Lower leg skin (tissue), 4 donors: ENCODE measurements around the gene DRD2. TPM values are rescaled to one million over a fixed set of nuclear protein-coding genes. Genes with fewer than 3 reads are reported as not detected.
"Not testable (repeated sequence)": the region's sequence is repeated elsewhere in the genome, so short reads cannot be mapped to it uniquely, and the experiment has no call there.

Experiments used
- DNase-seq, 2 donors: peaks; one replicate each; pipeline ENCODE4 v3.0.0-alpha.2; 2019; ENCODE audit warnings: low spot score in 2 of 2
- H3K4me3 ChIP-seq: fragments of 200-600 bp; sonication (generic); 2 replicates; pipeline ENCODE4 v1.5.1; 2017; ENCODE audit warnings: mild to moderate bottlenecking, low read depth; ENCODE audit not compliant: poor library complexity, severe bottlenecking
- POLR2A ChIP-seq, 2 donors: fragments of 450-650 bp; IDR thresholded peaks; one replicate each; pipeline ENCODE4 v1.6.1; 2016 to 2017; ENCODE audit warnings: antibody characterized with exemption in 2 of 2, mild to moderate bottlenecking in 1 of 2, moderate library complexity in 1 of 2
- WGBS, 2 donors: methylation state at CpG; one replicate each; pipeline ENCODE4 v1.1.5; 2018; 5-methylcytosine and 5-hydroxymethylcytosine counted together
- intact Hi-C: fragments of 100-400 bp; cut with DNase I; formaldehyde crosslinking; loops from one replicate; pipeline ENCODE4 v1.15.0; 2023; ENCODE audit warnings: low total_unique reads
- total RNA-seq, 4 donors: library from RNA; depleted of rRNA; stranded (reverse); fragments of >200 nt; gene quantifications; one replicate each; pipeline ENCODE4 v1.1.0, GENCODE V29; 2016
- TF ChIP-seq, protein P1 (sequence below), 3 donors: fragments of 450-650 bp; IDR thresholded peaks; one replicate each; pipeline ENCODE4 v1.5.1; 2016; ENCODE audit warnings: antibody characterized with exemption in 3 of 3, mild to moderate bottlenecking in 3 of 3, moderate library complexity in 2 of 3

Gene DRD2
- under 1 TPM in 3 of 4 donors, not detected in 1; 0.11 to 0.81 (median 0.22) TPM for total RNA-seq

DNA sequence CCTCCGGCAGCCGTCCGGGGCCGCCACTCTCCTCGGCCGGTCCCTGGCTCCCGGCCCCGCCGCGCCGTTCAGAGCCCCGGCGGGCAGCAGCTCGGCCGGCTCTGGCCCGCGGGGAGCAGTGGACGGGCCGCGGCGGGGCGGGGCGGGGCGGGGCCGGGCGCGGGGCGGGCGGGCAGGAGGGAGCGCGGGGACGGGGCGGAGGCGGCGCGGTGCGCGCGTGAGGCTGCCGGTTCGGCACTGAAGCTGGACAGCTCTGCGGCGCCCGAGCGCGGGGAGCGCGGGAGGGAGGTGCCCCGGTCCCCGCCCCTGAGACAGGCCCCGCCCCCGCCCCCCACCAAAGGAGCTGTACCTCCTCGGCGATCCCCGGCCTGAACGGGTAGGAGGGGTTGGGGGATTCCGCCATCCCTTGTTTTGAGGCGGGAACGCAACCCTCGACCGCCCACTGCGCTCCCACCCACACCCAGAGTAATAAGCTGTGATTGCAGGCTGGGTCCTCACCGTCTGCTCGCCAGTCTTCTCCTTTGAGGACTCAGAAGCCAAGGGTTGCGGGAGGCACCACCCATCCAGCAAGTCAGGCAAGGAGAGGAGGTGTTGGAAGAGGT, at the start of gene DRD2:
Gene DRD2 (minus strand): TSS at position 239 of the 602 bp plus-strand sequence. CDS start 50,747 bp downstream, outside the sequence.
- TF ChIP-seq, protein P1, sequence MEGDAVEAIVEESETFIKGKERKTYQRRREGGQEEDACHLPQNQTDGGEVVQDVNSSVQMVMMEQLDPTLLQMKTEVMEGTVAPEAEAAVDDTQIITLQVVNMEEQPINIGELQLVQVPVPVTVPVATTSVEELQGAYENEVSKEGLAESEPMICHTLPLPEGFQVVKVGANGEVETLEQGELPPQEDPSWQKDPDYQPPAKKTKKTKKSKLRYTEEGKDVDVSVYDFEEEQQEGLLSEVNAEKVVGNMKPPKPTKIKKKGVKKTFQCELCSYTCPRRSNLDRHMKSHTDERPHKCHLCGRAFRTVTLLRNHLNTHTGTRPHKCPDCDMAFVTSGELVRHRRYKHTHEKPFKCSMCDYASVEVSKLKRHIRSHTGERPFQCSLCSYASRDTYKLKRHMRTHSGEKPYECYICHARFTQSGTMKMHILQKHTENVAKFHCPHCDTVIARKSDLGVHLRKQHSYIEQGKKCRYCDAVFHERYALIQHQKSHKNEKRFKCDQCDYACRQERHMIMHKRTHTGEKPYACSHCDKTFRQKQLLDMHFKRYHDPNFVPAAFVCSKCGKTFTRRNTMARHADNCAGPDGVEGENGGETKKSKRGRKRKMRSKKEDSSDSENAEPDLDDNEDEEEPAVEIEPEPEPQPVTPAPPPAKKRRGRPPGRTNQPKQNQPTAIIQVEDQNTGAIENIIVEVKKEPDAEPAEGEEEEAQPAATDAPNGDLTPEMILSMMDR (IDR thresholded peaks at IDR 0.05), result no peak
- TF ChIP-seq POLR2A (IDR thresholded peaks at IDR 0.05), result no peak
- no peak for DNase-seq
- intact Hi-C loops, result no loop called here
- WGBS, 2 donors, result 0 to 3% methylated on average over 5 to 14 of the region's 65 CpGs
- H3K4me3 ChIP-seq, result no peak within 1 kb of the TSS

DNA sequence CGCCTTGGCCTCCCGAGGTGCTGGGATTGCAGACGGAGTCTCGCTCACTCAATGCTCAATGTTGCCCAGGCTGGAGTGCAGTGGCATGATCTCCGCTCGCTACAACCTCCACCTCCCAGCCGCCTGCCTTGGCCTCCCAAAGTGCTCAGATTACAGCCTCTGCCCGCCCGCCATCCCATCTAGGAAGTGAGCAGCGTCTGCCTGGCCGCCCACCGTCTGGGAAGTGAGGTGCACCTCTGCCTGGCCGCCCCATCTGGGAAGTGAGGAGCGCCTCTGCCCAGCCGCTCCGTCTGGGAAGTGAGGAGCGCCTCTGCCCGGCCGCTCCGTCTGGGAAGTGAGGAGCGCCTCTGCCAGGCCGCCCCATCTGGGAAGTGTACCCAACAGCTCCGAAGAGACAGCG, 48.7 kb upstream of the DRD2 start:
- intact Hi-C loops, H3K4me3 ChIP-seq, DNase-seq: not testable (repeated sequence)
- 95 to 97% methylated on average over 17 to 20 of the region's 24 CpGs for WGBS, 2 donors

GRCh38 chr11:113521737-113522517, 46.7 kb upstream of the DRD2 start:
- no peak for DNase-seq

GRCh38 chr11:113519989-113520613, 44.9 kb upstream of the DRD2 start:
- no peak for TF ChIP-seq POLR2A (IDR thresholded peaks at IDR 0.05)
- TF ChIP-seq, protein P1 (IDR thresholded peaks at IDR 0.05), result no peak
- no peak overlapping the region for H3K4me3 ChIP-seq
- peak in 1 of 2 donors; percentile 68 for DNase-seq
- WGBS, 2 donors, result 58 to 61% methylated on average over 4 of the region's 4 CpGs
- intact Hi-C loops, result no loop called here

More at GRCh38 chr11:113521737-113522517, 46.7 kb upstream of the DRD2 start:
- intact Hi-C loops, result no loop called here
- no peak for TF ChIP-seq POLR2A (IDR thresholded peaks at IDR 0.05)
- H3K4me3 ChIP-seq, result no peak overlapping the region
- WGBS, 2 donors, result 59 to 62% methylated on average over 3 of the region's 3 CpGs

- 75 to 76% methylated on average over 5 of the region's 5 CpGs for WGBS, 2 donors
- DNase-seq, result no peak
- intact Hi-C loops, result no loop called here
These were observed 43.7 kb upstream of the DRD2 start for GRCh38 chr11:113518716-113519495.

DNA sequence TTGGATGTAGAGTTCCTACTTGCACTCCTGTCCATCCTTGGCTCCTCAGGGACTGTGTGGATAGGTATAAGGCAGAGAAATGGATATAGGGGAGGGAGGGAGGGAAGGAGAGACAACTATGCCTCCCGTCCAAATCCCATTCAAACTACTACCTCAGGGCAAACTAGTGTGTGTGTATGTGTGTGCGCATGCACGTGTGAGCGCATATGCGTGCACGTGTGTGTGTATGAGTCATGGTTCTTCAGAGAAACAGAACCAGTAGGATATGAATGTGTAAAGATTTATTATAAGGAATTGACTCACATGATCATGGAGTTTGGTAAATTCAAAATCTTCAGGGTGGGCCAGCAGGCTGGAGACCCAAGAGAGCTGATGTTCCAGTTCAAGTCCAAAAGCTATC, 42.2 kb upstream of the DRD2 start:
- no peak for TF ChIP-seq POLR2A (IDR thresholded peaks at IDR 0.05)
- TF ChIP-seq, protein P1 (IDR thresholded peaks at IDR 0.05), result no peak

More at GRCh38 chr11:113518716-113519495, 43.7 kb upstream of the DRD2 start:
- no peak overlapping the region for H3K4me3 ChIP-seq
- TF ChIP-seq, protein P1 (IDR thresholded peaks at IDR 0.05), result no peak
- no peak for TF ChIP-seq POLR2A (IDR thresholded peaks at IDR 0.05)

More for the DNA sequence above, 42.2 kb upstream of the DRD2 start:
- no peak for DNase-seq
- intact Hi-C loops, result no loop called here
- no peak overlapping the region for H3K4me3 ChIP-seq
- 84 to 91% methylated on average over 6 of the region's 6 CpGs for WGBS, 2 donors
